Hematopoietic multipotent progenitor cell (in vitro differentiated cells): Measurements from ENCODE around the gene VPS25. TPM values are rescaled to one million over a fixed set of nuclear protein-coding genes. Genes with fewer than 3 reads are reported as not detected.
"Not testable (repeated sequence)": the region's sequence is repeated elsewhere in the genome, so short reads cannot be mapped to it uniquely, and the experiment has no call there.

ENCODE experiments used
- DNase-seq, 3 donors: peaks; one replicate each; pipeline ENCODE4 v3.0.0-alpha.2; 2011 to 2015; ENCODE audit warnings: low read depth in 2 of 3, low spot score in 2 of 3
- total RNA-seq: library from RNA; depleted of rRNA; stranded (reverse); fragments of >200 nt; gene quantifications from one replicate; pipeline ENCODE4 v1.2.3, GENCODE V29; 2012

The VPS25 gene
- total RNA-seq = 45.5 TPM

GRCh38 chr17:42773290-42774035 is at the start of gene VPS25:
Gene VPS25 (plus strand): TSS chr17:42773449. CDS start chr17:42773476, 27 bp downstream.
- DNase-seq = peak; percentile 46 to 54 (median 54)

GRCh38 chr17:42723636-42724035 is 49.6 kb upstream of the VPS25 start:
- DNase-seq = no peak

GRCh38 chr17:42725143-42725542 is 48.1 kb upstream of the VPS25 start:
- DNase-seq = no peak

- DNase-seq = no peak
Observed at GRCh38 chr17:42740699-42741098, 32.5 kb upstream of the VPS25 start.

GRCh38 chr17:42742916-42743315 is 30.3 kb upstream of the VPS25 start:
- not testable (repeated sequence) for DNase-seq

- DNase-seq = no peak
Observed at GRCh38 chr17:42743595-42744282, 29.5 kb upstream of the VPS25 start.

- peak in 2 of 3 donors; percentile 24 to 39 for DNase-seq
Observed at GRCh38 chr17:42744283-42744805, 28.9 kb upstream of the VPS25 start.

GRCh38 chr17:42744806-42745617 is 28.2 kb upstream of the VPS25 start, which contains the start of gene EZH1:
Gene EZH1 (minus strand): TSS chr17:42745040. CDS start chr17:42728941, 16,099 bp downstream.
- DNase-seq = peak; percentile 83 to 93 (median 90)

- no peak for DNase-seq
Observed at GRCh38 chr17:42748202-42748907, 24.9 kb upstream of the VPS25 start.

- no peak for DNase-seq
Observed at GRCh38 chr17:42748908-42749798, 24.1 kb upstream of the VPS25 start.

- DNase-seq = peak in 1 of 3 donors; percentile 35
Observed at GRCh38 chr17:42750739-42751344, 22.4 kb upstream of the VPS25 start.

GRCh38 chr17:42751628-42752027 is 21.6 kb upstream of the VPS25 start:
- DNase-seq = no peak

GRCh38 chr17:42754782-42755181 is 18.5 kb upstream of the VPS25 start:
- no peak for DNase-seq

GRCh38 chr17:42759982-42760651 is 13.1 kb upstream of the VPS25 start:
- no peak for DNase-seq

GRCh38 chr17:42760652-42761581 is 12.3 kb upstream of the VPS25 start, which contains the start of gene RAMP2:
Gene RAMP2 (plus strand): TSS chr17:42761227. CDS start chr17:42761262, 35 bp downstream.
- peak in 1 of 3 donors; percentile 28 for DNase-seq

GRCh38 chr17:42761638-42762037 is 11.6 kb upstream of the VPS25 start:
- DNase-seq = no peak

GRCh38 chr17:42766124-42766523 is 7.1 kb upstream of the VPS25 start:
- DNase-seq = no peak
